GM12875 (cell line): Measurements from ENCODE around the gene SLC16A6.
"Not testable (repeated sequence)": the region's sequence is repeated elsewhere in the genome, so short reads cannot be mapped to it uniquely, and the experiment has no call there.

ENCODE experiments used
- H3K4me3 ChIP-seq: one replicate; pipeline ENCODE4 v1.5.1; 2011; ENCODE audit warnings: low read depth, low read length, control low read depth
- CTCF ChIP-seq: IDR thresholded peaks from 2 replicates; pipeline ENCODE4 v1.5.1; 2011; ENCODE audit warnings: low read depth, mild to moderate bottlenecking, control low read depth, inconsistent platforms, low read length, moderate library complexity, borderline replicate concordance; ENCODE audit not compliant: insufficient read depth

Gene SLC16A6

GRCh38 chr17:68319410-68320162 is 28.7 kb upstream of the SLC16A6 start:
- no peak for TF ChIP-seq CTCF
- H3K4me3 ChIP-seq, result no peak overlapping the region

- H3K4me3 ChIP-seq, result no peak overlapping the region
- TF ChIP-seq CTCF, result no peak
Measured at GRCh38 chr17:68318103-68318991, 27.4 kb upstream of the SLC16A6 start.

GRCh38 chr17:68317458-68317857 is 26.5 kb upstream of the SLC16A6 start:
- TF ChIP-seq CTCF, result no peak
- H3K4me3 ChIP-seq, result no peak overlapping the region

GRCh38 chr17:68315930-68316329 is 25.0 kb upstream of the SLC16A6 start:
- no peak overlapping the region for H3K4me3 ChIP-seq
- no peak for TF ChIP-seq CTCF

- H3K4me3 ChIP-seq, result no peak overlapping the region
- no peak for TF ChIP-seq CTCF
Measured at GRCh38 chr17:68314916-68315535, 24.1 kb upstream of the SLC16A6 start.

- TF ChIP-seq CTCF, result no peak
- H3K4me3 ChIP-seq, result no peak overlapping the region
Measured at GRCh38 chr17:68310152-68310551, 19.2 kb upstream of the SLC16A6 start.

GRCh38 chr17:68309066-68309670 is 18.2 kb upstream of the SLC16A6 start:
- H3K4me3 ChIP-seq, result not testable (repeated sequence)

- not testable (repeated sequence) for H3K4me3 ChIP-seq
Measured at GRCh38 chr17:68308486-68308885, 17.6 kb upstream of the SLC16A6 start.
